Measurements from ENCODE around the gene NTN1.

Gene NTN1

DNA sequence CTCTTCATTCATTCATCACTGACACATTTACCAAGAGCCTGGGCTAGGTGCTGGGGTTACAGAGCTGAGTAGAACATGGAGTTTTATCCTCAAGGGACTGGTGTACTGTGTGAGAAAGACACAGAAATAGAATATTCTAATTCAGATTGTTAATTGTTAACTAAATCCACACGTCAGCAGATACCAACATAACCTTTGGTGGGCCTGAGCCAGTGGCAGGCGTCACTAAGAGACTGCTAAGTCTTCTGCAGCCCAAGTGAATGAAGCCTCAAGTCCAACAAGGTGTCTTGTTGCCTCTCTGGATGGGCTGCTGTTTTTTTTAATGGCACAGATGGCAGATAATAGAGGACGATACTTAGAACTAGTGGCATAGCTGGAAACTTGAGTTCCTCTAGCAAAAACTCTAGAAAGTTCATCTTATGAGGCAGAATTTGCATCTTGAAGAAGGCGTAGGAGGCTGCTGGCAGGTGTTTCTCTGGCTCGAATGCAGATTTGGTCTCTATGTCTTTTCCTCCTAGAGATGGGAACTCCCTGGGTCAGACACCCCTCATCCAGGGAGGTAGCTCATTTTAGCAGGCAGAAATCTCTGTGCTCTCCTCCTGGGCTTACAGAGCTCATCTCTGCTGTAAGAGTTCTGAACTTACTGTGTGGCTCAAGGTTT, 179.5 kb downstream of the NTN1 start:
- DNase-seq = no peak

DNA sequence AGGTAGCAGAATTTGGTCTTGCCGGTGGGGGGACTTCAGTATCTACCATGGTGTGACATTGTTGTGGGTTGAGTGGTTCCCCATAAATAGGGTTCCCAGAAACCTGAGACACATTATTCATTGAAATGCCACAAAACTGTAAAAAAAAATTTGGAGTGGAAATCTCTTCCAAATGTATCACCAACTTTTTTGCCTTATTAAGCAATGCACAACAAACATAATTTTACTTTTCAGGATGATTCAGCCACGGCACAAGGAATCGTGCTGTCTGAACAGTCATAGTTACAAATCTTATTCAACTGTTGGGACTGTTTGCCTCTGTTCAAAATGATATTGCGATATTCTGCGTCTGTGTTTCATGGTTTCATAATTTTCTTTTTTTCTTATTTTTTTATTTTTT, 181.2 kb downstream of the NTN1 start:
- no peak for DNase-seq

DNA sequence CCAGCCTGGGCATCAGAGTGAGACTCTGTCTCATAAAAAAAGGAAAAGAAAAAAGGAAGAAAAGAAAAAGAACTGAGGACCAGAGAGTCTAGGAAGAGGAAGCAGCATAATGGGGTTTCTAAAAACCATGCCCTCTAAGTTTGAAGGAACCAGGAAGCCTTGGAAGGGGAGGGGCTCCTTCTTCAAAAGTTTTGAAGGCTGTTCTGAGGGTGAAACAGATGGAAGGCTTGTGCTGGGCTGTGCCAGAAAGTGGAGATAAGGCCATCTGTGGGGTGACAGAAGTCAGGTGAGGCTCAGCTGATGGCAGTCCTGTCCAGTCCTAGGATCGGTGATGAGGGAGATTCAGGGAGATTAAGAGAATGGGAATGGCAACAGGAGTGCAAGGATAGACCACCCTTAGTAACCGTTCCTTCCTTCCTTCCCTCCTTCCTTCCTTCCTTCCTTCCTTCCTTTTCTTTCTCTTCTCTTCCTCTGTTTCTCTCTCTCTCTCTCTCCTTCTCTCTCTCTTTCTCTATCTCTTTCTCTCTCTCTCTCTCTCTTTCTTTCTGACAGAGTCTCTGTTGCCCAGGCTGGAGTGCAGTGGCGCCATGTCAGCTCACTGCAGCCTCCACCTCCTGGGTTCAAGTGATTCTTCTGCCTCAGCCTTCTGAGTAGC, 182.6 kb downstream of the NTN1 start:
- DNase-seq = no peak

DNA sequence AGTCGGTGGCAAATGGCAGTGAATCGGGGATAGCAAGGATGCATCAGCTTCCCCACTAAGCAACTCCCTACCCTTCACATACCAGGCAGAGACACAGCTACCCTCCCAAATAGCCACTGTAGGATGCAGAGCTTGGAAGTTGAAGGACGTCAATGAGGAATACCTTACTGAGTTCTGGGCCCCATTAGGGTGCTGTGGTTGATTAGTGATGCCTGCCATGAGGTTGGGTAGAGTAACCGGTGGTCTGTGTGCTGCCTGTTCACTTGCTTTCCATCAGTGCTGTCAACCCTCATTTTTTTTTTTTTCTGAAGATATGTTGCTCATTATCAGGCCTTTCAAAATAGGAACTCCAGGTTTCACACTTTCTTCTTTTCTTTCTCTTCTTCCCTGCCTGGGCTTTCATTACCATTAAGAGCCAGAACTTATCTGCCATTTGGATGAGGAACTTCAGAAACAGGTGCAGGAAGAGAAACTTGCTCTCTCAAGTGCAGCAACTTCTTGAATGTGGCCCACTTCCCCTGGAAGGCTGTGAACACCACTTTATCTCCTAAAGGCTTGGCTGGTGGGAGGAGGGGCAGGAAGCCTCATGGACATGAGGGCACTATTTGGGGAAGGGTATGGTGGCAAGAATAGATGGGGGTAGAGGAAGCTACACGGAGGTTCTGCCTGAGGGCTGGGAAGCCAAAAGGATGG, 183.5 kb downstream of the NTN1 start:
- no peak for DNase-seq

DNA sequence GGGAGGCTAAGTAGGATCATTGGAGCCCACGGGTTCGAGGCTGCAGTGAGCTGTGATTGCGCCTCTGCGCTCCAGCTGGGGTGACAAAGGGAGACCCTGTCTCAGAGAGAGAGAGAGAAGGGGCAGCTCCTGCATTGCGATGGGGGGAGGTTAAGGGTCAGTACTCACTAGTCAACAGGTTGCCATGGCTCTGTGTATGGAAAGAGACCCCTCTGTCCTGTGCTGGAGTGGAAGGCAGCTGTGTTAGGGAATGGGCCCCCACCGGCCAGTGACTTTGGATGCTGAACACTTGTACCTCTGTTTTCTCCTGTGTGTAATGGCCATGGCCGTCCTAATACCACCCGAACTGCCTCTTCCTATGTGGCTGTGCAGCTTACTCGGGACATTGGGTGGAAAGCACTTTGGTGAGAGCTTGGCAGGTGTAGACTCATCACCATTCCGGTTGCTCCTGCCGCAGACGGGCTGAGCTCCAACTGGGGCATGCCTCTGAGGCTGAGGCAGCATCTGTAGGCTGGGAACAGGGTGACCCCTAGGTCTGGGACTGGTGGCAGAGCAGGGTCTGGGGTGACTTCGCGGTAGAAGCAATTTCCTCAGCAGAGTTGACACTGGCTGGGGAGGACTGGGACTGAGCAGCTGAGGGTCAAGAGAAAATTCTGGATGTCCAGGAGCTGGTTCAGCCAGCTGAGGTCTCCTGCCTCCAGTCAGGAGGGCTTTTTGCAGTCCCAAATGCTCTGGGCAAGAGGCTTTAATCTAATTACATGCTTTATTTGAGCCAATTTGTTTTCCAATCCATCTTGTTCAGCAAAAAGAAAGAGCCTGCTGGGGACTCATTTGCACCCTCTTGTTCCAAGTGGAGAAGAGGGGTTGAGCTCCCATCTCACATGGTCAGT, 184.5 kb downstream of the NTN1 start:
- DNase-seq = no peak

- DNase-seq = no peak
Observed at GRCh38 chr17:9206410-9206703, 185.0 kb downstream of the NTN1 start.

- DNase-seq = no peak
Observed at GRCh38 chr17:9206741-9207332, 185.5 kb downstream of the NTN1 start.

DNA sequence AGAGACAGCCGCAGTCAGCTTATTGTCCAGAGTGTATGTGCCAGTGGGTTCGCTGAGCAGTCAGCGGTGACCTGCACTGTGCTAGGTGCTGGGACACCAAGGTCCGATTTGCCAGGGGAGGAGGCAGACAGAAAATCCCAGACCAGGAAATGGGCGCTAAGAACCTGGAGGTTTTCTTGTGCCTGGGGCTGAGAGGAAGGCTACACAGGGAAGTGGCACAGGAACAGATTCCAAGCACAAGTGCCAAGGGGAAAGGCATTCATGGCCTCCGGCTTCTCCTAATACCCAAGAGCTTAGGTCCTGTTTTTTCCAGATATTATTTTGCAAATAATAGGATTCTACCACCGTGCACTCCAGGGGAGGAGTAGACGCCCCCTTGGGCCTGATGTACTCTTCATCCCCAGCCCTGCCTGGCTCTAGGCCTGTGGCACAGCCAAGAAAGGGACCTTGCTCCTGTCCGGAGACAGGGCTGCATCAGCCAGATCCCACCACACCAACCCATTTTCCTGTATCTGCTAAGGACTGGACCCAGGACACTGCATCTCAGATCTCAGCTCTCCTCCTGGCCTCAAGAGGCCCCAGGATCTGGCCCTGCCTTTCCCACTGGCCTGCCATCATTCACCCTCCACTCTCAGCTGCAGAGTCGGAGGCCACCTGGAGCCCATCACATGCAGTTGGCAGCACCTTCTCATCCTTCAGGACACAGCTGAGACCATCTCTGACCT, 187.2 kb downstream of the NTN1 start:
- no peak for DNase-seq

GRCh38 chr17:9209347-9209746, 188.0 kb downstream of the NTN1 start:
- DNase-seq = no peak

DNA sequence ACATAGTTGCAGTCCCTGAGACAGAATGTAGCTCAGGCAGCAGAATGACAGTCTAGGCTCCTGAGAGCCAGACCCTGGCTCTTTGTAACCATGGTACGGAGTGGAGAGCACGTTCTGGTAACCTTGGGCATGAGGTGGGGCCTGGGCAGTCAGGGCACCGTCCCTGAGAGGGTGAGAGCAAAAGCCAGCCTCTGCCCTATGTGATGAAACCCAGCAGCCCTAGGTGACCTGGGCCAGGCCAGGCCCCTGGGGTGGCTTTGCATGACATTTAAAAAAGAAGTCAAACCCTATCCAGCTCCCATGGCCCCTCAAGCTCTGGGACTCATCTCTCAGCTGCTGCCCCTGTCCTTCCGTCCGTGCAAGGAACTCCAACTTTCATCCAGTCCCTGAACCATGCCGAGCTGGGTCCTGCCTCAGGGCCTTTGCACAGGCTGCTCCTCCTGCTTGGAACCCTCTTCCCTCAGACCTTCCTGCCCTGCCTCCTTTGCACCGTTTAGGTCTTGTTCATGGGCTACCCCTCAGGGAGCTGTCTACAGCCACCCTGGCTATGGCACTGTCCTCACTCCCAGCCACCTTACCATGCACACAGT, 188.6 kb downstream of the NTN1 start:
- no peak for DNase-seq

DNA sequence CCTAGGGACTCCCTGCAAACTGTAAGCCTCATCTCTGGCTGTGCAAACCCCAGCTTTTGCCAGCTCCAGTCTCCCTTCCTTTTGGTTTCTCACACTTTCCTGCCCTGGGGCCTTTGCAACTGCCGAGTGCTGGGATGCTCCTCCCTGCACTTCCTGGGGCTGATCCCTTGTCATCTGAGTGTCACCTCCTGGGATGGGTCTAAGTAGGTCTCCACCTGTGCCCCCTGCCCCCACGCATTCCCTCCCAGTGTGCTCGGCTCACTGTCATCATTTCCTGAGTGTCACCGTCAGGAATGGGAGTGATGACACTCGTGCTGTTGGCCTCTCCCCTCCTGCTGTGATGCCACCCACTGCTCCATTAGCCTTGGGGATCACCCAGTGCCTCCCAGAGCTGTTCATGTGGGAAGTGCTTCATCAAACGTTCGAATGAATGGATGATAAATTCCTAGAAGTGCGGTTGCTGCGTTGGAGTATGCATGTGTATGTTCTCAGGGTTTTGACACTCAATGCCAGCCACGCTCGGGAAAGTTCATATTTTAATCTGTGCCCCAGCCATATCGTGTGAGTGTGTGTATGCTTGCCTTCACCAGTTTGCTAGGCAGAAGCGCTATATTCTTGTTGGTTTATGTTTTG, 189.9 kb downstream of the NTN1 start:
- no peak for DNase-seq

DNA sequence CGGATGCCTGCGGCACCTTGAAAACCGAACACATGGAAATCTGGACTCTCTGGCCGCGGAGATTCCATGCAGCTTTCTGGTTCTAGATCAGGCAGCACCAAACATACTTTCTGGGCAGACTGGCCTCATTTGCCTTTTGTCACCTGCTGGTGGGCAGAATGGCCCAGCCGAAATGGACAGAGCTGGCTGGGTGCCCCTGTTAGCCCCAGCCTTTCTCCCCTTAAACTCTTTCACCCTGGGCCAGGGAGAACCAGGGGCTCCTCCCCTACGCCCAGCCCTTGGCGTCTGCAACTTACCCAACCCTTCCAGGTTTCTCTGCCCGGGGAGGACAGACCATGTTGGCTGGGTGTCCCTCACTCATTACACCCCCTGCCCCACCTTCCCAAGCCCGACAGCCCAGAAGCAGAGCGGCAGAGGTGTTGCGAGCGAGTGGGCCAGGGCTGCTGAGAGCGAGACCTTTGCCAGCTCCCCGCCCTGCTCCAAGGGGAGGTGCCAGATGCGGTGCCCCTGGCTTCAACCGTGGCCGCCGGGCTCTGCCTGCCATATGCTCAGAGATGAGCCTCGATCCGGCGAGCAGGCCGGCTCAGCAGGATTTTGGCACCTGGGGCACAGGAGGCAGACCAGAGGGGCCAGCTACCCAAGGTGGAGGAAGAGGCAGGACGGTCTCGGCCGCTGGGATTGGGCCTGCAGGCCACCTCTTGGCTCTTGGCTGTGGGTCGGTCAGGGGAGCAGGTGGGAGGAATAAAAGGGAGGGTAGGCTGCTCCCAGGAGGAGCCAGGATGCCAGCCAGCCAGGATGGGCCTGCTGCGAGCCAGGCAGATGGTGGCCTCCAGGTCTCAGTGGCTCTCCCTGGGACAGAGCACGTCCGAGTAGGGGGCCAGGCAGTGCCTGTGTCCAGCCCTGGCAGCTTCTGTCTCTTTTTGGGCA, 191.3 kb downstream of the NTN1 start:
- no peak for DNase-seq

GRCh38 chr17:9213303-9213640, 192.0 kb downstream of the NTN1 start:
- no peak for DNase-seq

- no peak for DNase-seq
Observed at GRCh38 chr17:9215465-9215864, 194.2 kb downstream of the NTN1 start.

DNA sequence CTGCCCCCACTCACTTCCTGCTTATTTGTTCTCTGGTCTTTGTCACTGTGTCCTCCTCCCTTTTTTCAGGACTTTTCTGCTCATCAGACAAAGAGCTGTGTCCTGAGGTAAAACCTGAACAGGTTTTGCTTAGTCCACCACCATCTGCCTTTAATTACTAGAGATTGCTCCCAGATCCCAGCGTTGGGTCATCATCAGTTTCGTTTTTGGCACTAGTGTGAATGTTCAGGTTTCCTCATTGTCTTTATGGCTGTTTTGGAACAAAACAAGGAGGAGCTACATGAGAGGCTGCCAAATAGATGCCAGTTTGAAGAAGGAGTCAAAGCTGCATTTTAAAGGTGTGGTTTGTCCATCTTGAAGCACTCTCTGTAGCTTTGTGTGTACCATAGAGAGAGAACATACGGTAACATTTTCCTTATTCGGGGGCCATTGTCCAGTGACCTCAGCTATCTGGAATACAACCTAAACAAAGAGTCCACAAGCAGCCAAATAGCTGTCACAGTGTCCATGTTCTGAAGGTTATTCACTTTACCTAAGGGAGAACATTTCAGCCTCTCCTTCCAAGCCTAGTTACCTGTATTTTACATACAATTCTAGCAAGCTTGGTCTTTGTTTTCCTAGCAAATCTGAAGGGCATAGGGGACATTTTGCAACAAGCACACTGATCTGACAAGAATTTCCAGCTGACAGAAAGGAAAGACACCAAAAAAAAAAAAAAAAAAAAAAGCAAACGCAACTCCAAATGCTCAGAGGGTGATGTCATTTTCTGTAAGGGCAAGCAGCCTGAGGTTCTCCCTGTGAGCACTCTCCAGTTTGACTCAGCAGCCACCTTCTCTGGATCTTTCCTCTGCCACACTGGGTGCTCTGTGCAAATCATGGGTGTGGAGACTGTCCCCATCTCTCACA, 196.1 kb downstream of the NTN1 start:
- DNase-seq = no peak

GRCh38 chr17:9218064-9218635, 196.8 kb downstream of the NTN1 start:
- DNase-seq = no peak

DNA sequence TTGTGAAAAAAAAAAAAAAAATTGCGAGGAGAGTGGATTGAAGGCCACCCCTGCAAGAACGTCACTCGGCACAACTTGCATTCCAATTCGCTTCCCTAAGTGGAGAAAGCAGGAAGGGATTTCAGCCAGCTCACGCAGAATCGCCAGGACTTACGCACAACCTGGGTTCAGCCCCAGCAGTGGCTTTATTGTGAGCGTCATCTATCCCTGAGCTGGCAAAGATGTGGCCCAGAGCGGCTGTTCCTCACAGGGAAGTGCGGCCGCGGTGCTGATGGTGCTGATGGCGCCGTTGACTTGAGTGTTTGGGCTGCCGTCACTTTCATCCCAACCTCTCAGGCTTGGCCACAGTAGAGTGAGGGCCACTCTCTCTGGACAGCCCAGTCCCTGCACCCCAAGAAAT, 197.6 kb downstream of the NTN1 start:
- no peak for DNase-seq

DNA sequence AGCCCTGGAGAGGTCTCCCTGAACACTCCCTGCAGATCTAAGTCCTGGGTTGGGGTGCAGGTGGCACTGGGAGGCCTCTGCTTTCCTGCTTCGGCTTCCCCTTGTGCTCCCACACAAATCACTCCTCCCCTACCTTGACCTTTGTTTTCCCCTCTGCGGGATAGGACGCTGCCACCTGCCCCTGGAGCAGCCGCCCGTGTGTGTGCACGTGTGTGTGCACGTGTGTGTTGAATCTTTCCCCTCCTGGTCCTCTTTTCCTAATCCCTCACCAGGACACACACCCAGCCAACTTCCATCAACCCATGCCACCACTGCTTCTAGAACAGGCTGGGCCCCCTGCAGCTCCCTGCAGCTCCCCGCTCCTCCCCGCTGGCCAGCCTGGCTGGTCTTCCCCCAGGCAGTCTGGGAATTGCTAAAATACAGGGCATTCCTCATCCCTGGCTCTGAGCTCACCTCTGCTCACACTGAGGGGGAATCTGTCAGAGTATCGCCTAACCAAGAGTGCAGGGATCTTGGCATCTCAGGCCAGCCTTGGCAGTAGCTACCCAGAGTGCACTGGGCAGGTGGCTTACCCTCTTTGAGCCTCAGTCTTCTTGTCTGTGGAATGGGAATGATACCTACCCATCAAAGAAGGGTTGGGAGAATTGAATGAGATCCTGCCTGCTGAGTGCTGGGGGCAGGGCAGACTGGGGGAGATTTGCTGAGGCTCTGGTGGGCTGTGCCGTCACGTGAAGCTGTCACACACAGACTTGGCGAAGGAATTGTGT, 198.5 kb downstream of the NTN1 start:
- DNase-seq = no peak
